ENCODE data around the gene CMSS1. TPM values are rescaled to one million over a fixed set of nuclear protein-coding genes. Genes with fewer than 3 reads are reported as not detected.

Gene CMSS1
- polyA plus RNA-seq, 1 of the 3 experiments (the other 2 are of a cell fraction): 9.1 TPM

DNA sequence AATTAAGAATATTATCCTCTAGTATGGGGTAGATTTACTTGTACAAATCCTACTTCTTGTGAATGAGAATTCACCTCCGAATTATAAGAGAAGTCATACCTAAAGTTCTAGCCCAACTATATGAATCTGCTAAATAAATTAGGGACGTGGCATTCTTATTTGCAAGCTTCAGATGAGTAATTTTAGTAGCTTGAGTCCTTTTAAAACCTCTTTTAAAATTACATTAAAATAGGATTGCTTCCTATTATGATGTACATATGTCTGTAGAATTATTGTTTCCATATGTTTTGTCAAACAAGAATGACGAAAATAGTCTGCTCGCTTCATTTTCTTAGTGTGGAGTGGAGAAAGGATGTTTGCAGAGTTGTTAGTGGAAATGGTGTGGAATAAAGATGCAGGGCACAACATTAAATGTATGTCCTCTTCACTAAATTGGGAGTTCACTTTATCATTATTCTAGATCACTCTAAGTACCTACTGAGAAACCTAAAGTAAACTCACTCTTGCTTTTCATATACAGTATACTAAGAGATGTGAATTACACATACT, 59.4 kb downstream of the CMSS1 start:
- CTCF ChIA-PET: interaction anchor here (1.0 to 1.2 kb wide), 2 partner anchors 9 to 34 kb away, joined by 4 read pairs; no protein-coding TSS in a partner anchor
- Histone ChIP-seq H4K20me1 (ENCODE audit: insufficient read depth) (no peaks in the 10 kb centered on the region), H3K9me2 (no peaks in the 10 kb centered on the region), H3K27me3 (ENCODE audit: insufficient read depth) (no peaks in the 10 kb centered on the region), H3K79me2 (ENCODE audit: insufficient read depth) (peaks cover 39% of the 10 kb centered on the region), H3K4me2 (peak overlapping the region; percentile 85), H3K4me1 (ENCODE audit: control insufficient read depth in 1 of 2, insufficient read depth in 2 of 2, low read depth in 1 of 2, low read length in 1 of 2) (peaks cover 10 to 15% of the 10 kb centered on the region in 2 experiments; a peak in 3 of 4 replicates), H2AFZ (ENCODE audit: low read depth) (peak overlapping the region; percentile 79), H3K36me3 (replicated peaks in 1 of 2; ENCODE audit: control insufficient read depth in 1 of 2, insufficient read depth in 2 of 2, low read length in 1 of 2) (no peaks in the 10 kb centered on the region), H3F3A (replicated peaks; ENCODE audit: insufficient read depth) (peaks cover 8% of the 10 kb centered on the region), H3K9ac (peak overlapping the region; percentile 97; the same call in 1 of the 2 replicates), H3K4me3 (ENCODE audit: low read depth in 2 of 2, low read length in 1 of 2) (peak overlapping the region in 1 of 2 experiments; percentile 82; a peak in 1 of 4 replicates), H3K27ac (ENCODE audit: low read depth in 2 of 2, low read length in 1 of 2) (peak overlapping the region; percentile 39 to 85; a peak in 3 of 4 replicates), H3K9me3 (no peaks in the 10 kb centered on the region)
- 53% methylated on average over 4 of the region's 4 CpGs for WGBS (ENCODE audit: low lambda C conversion rate)
- POLR2A ChIA-PET: no interaction called here
- TF ChIP-seq TCF12 (IDR thresholded peaks at IDR 0.05) (peak; percentile 36), POLR2AphosphoS5 (IDR thresholded peaks at IDR 0.05; ENCODE audit: low read depth, low read length) (no peak)
- DNase-seq: no peak

DNA sequence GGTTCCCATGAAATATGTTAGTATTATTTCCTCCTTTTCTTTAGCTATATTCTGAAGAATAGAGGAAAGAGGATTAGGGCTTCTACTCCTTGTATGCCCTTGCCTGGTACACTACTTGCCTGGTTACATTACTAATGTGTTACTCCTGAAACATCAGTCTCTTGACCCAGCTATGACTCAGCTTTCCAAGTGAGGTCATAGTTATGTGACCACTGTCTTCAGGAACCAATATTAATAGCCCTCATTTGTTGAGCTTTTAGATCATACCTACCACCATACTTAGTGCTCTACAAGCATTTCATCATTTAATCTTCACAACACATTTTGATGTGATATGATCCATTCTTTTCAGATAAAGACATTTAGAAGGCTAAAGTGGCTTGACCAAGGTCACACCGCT, 60.3 kb downstream of the CMSS1 start:
- WGBS (ENCODE audit: low lambda C conversion rate): 100% methylated on average over 1 of the region's 1 CpG
- H3K4me3 ChIP-seq (ENCODE audit: low read depth in 2 of 2, low read length in 1 of 2): no peak overlapping the region
- peaks cover 8% of the 10 kb centered on the region for H3F3A ChIP-seq (replicated peaks; ENCODE audit: insufficient read depth)
- ChIA-PET POLR2A (no interaction called here), CTCF (interaction anchor here (1.0 to 1.2 kb wide), 3 partner anchors 10 to 191 kb away, joined by 4 read pairs; no protein-coding TSS in a partner anchor)
- DNase-seq: no peak
- no peaks in the 10 kb centered on the region for H3K27me3 ChIP-seq (ENCODE audit: insufficient read depth)
- peak overlapping the region; percentile 97; the same call in 1 of the 2 replicates for H3K9ac ChIP-seq
- no peaks in the 10 kb centered on the region for H3K9me2 ChIP-seq
- H3K79me2 ChIP-seq (ENCODE audit: insufficient read depth): peaks cover 30% of the 10 kb centered on the region
- H3K4me2 ChIP-seq: 0 out of 2 replicates have a peak overlapping the region, but pooled peaks have one; percentile 85
- peak overlapping the region in 1 of 2 experiments; percentile 85; a peak in 3 of 4 replicates for H3K27ac ChIP-seq (ENCODE audit: low read depth in 2 of 2, low read length in 1 of 2)
- H2AFZ ChIP-seq (ENCODE audit: low read depth): no peak overlapping the region
- no peaks in the 10 kb centered on the region for H4K20me1 ChIP-seq (ENCODE audit: insufficient read depth)
- no peaks in the 10 kb centered on the region for H3K9me3 ChIP-seq
- H3K36me3 ChIP-seq (replicated peaks in 1 of 2; ENCODE audit: control insufficient read depth in 1 of 2, insufficient read depth in 2 of 2, low read length in 1 of 2): no peaks in the 10 kb centered on the region
- peaks cover 8 to 10% of the 10 kb centered on the region in 2 experiments; a peak in 2 of 4 replicates for H3K4me1 ChIP-seq (ENCODE audit: control insufficient read depth in 1 of 2, insufficient read depth in 2 of 2, low read depth in 1 of 2, low read length in 1 of 2)
- no peak for TF ChIP-seq RFX5 (IDR thresholded peaks at IDR 0.05; ENCODE audit: low read length)
- TF ChIP-seq MXI1 (IDR thresholded peaks at IDR 0.05; ENCODE audit: low read depth, low read length): no peak
- TF ChIP-seq, protein P1, sequence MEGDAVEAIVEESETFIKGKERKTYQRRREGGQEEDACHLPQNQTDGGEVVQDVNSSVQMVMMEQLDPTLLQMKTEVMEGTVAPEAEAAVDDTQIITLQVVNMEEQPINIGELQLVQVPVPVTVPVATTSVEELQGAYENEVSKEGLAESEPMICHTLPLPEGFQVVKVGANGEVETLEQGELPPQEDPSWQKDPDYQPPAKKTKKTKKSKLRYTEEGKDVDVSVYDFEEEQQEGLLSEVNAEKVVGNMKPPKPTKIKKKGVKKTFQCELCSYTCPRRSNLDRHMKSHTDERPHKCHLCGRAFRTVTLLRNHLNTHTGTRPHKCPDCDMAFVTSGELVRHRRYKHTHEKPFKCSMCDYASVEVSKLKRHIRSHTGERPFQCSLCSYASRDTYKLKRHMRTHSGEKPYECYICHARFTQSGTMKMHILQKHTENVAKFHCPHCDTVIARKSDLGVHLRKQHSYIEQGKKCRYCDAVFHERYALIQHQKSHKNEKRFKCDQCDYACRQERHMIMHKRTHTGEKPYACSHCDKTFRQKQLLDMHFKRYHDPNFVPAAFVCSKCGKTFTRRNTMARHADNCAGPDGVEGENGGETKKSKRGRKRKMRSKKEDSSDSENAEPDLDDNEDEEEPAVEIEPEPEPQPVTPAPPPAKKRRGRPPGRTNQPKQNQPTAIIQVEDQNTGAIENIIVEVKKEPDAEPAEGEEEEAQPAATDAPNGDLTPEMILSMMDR (IDR thresholded peaks at IDR 0.05): no peak
- peak; percentile 81 for TF ChIP-seq FOSL2 (IDR thresholded peaks at IDR 0.05; ENCODE audit: borderline replicate concordance, low read depth)
- peak; percentile 79 for TF ChIP-seq JUND (IDR thresholded peaks at IDR 0.05)
- TF ChIP-seq, protein P2, sequence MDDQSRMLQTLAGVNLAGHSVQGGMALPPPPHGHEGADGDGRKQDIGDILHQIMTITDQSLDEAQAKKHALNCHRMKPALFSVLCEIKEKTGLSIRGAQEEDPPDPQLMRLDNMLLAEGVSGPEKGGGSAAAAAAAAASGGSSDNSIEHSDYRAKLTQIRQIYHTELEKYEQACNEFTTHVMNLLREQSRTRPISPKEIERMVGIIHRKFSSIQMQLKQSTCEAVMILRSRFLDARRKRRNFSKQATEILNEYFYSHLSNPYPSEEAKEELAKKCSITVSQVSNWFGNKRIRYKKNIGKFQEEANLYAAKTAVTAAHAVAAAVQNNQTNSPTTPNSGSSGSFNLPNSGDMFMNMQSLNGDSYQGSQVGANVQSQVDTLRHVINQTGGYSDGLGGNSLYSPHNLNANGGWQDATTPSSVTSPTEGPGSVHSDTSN (IDR thresholded peaks at IDR 0.05): peak; percentile 66
- TF ChIP-seq, protein P3, sequence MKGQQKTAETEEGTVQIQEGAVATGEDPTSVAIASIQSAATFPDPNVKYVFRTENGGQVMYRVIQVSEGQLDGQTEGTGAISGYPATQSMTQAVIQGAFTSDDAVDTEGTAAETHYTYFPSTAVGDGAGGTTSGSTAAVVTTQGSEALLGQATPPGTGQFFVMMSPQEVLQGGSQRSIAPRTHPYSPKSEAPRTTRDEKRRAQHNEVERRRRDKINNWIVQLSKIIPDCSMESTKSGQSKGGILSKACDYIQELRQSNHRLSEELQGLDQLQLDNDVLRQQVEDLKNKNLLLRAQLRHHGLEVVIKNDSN (IDR thresholded peaks at IDR 0.05; ENCODE audit: borderline replicate concordance, low read depth): no peak
- no peak for TF ChIP-seq NRF1 (IDR thresholded peaks at IDR 0.05; ENCODE audit: low read depth, low read length)
- TF ChIP-seq POLR2AphosphoS5 (IDR thresholded peaks at IDR 0.05; ENCODE audit: low read depth, low read length): peak; percentile 29; the same call in 1 of the 2 replicates
- no peak for TF ChIP-seq SIN3A (IDR thresholded peaks at IDR 0.05; ENCODE audit: borderline replicate concordance, low read depth, low read length)
- no peak for TF ChIP-seq RXRA (IDR thresholded peaks at IDR 0.05; ENCODE audit: borderline replicate concordance, low read depth)
- TF ChIP-seq CHD2 (IDR thresholded peaks at IDR 0.05; ENCODE audit: low read length, partially characterized antibody): no peak
- no peak for TF ChIP-seq RCOR1 (IDR thresholded peaks at IDR 0.05; ENCODE audit: low read length)
- no peak for TF ChIP-seq EZH2phosphoT487 (IDR thresholded peaks at IDR 0.05; ENCODE audit: borderline replicate concordance, low read depth)
- no peak for TF ChIP-seq GABPA (IDR thresholded peaks at IDR 0.05; ENCODE audit: low read depth)
- TF ChIP-seq TAF1 (IDR thresholded peaks at IDR 0.05; ENCODE audit: borderline replicate concordance, low read depth, low read length): no peak
- peak; percentile 49 for TF ChIP-seq TCF12 (IDR thresholded peaks at IDR 0.05)
- TF ChIP-seq, protein P4, sequence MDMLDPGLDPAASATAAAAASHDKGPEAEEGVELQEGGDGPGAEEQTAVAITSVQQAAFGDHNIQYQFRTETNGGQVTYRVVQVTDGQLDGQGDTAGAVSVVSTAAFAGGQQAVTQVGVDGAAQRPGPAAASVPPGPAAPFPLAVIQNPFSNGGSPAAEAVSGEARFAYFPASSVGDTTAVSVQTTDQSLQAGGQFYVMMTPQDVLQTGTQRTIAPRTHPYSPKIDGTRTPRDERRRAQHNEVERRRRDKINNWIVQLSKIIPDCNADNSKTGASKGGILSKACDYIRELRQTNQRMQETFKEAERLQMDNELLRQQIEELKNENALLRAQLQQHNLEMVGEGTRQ (IDR thresholded peaks at IDR 0.05; ENCODE audit: borderline replicate concordance, low read depth, low read length): no peak
- TF ChIP-seq MEF2A (IDR thresholded peaks at IDR 0.05; ENCODE audit: borderline replicate concordance, low read depth): no peak
- TF ChIP-seq NFIC (IDR thresholded peaks at IDR 0.05; ENCODE audit: borderline replicate concordance): peak; percentile 28; the same call in 1 of the 2 replicates
- TF ChIP-seq, protein P5, sequence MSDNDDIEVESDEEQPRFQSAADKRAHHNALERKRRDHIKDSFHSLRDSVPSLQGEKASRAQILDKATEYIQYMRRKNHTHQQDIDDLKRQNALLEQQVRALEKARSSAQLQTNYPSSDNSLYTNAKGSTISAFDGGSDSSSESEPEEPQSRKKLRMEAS (IDR thresholded peaks at IDR 0.05; ENCODE audit: low read depth): no peak
- no peak for TF ChIP-seq TEAD4 (IDR thresholded peaks at IDR 0.05; ENCODE audit: borderline replicate concordance, insufficient read depth)
- no peak for TF ChIP-seq ELF1 (IDR thresholded peaks at IDR 0.05)
- peak in 1 of 2 experiments; percentile 45; a peak in 1 of 4 replicates for TF ChIP-seq EP300 (IDR thresholded peaks at IDR 0.05; ENCODE audit: borderline replicate concordance in 1 of 2, low read depth in 1 of 2, low read length in 1 of 2)

Data from SK-N-SH (cell line).